HG03196 (cell line): ENCODE data around the gene TPH1.
"Not testable (repeated sequence)": the region's sequence is repeated elsewhere in the genome, so short reads cannot be mapped to it uniquely, and the experiment has no call there.

Experiments used
- ATAC-seq: cut with Tn5 transposase; IDR thresholded peaks from one replicate; pipeline ENCODE4 v1.9.1; 2021; ENCODE audit not compliant: unreplicated experiment

TPH1 gene

DNA sequence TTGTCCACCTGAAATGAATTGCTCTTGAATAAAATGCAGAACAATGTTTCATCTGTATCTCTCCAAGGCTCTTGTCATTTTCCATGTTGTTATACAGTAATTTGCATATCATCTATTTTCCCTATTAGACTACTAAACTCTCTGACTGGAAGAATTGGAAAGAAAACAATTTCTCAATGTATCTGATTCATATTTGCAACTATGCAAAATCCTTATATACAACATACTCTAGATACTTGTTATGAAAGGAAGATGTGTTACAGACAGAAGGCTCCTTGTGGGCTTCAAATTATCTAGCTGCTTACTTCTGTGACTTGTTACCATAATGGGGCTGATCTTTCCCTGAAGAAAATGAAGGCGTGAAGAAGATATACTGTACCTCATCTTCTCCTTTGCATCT, 23.6 kb downstream of the TPH1 start:
- ATAC-seq = no peak

DNA sequence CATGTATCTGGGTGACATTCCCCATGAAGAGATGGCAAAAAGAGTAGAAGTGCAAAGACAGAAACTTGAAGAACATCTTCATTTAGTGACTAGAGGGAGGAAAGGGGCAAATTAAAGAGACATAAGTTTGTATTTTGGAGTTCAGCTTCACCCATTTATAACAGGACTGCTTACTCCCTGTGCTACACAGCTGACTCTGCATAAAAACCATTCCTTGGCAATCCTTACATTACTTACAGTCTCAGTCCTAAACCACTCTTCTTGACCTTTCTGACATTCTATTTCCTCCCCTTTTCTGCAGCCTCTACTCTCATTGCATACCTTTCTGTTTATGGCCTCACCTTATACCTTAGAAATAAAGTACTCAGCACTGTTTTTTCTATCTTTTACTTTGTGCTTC, 26.4 kb downstream of the TPH1 start:
- no peak for ATAC-seq

DNA sequence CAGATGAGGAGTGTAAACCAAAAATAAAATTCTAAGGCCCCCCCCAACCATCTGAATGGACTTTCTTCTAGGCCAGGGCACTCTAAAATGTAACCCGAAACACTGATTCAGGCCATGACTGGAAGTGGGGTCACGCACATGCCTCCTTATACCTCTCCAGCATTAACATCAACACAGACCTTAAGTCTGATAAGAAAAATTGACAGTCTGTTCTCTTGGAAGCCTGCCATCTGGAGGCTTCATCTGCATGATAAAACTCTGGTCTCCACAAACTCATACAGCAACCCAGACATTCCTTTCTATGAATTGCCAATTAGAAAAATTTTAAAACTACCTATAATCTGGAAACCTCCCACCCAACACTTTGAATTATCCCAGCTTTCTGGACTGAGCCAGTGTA, 29.3 kb downstream of the TPH1 start:
- ATAC-seq = no peak

DNA sequence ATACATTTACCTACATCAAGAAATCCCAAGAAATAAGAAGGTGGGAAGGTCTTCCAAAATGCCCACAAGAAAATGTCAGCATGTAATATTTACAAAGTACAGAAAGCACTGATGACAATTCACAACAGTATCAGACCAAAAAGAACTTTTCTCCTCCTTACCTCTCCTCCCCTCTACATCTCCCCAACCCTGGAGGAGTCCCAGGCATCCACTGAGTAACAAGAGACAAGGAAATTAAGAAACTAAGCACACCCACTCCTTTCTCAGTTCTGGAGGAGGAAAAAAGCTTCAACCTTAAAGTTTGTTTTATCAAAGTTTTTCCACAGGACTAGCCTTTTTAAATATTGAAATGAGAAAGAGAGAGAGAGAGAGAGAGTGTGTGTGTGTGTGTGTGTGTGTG, 31.2 kb downstream of the TPH1 start:
- no peak for ATAC-seq

DNA sequence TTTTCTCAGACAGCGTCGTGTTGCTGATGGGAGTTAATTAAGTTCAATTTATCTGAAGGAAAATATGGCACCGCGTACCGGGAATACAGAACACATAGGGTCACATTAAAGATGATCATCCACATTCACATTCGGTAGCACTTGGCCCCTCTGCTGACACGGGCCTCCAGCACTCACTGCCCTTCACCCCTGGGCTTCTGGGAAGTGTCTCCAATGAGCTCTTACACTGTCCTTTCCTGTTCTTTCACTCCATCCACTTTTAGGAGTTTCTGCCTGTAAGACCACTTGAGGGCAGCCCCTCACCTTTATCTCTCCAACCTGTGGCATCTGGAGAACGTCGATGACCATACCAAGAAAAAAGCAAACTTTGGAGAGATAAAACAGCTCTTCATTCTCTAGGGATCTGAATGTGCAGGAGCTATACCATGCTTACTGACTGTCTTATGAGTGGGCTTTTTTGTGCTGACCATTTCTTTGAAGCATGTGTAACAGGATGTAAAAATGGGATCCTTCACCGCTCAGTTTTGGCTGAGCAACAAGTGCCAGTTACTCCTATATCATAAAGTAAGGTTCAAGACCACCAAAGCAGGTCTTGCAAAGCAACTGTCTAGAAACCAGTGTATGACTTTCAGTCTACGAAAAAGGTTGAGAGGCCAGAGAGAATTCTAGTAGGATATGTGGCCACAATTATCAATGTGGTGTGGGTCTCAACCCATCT, 32.1 kb downstream of the TPH1 start:
- ATAC-seq = no peak

DNA sequence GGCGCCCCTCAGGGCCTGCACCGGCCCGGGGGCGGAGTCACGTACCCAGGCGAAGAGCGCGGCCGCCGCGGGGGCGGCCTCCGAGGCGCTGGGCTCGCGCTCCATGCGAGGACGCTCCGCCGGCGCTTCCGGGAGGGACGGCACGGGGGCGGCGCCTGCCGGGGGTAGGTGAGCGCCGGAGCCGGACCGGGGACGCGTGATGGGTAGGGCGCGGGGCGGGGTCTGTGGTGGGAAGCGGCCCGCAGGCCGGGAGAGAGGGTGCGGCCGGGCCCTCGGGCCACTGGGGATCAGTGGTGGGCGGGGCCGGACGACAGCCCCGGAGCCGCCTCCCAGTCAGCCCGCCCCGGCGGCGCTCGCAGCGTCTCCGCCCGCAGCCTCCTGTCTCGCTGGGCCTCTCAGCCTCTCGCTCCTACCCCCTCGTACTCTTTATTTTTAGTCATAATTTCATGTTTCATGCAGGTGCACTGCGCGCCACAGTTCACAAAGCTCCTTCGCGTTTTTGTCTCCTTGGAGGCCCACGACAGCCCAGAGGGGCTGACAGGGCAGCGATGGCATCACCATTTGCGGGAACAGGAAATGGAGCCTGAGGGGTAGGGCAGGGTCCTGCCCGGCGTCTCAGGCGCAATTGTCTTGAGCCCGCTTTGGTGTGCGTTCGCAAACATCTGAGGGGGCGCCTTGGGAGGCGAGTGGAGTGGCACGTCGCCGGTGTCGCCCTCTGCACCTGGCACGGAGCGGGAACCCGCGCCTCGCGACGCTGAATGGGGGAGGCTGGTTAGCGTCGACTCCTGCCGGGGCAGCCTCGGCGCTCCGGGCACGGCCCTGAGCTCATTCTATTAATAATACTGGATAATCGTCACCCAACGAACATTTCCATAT, 32.9 kb downstream of the TPH1 start, which contains the start of gene SERGEF:
Gene SERGEF (minus strand): TSS at position 142 of the 876 bp plus-strand sequence. CDS start 37 bp downstream, at position 105.
- ATAC-seq = peak; percentile 93

DNA sequence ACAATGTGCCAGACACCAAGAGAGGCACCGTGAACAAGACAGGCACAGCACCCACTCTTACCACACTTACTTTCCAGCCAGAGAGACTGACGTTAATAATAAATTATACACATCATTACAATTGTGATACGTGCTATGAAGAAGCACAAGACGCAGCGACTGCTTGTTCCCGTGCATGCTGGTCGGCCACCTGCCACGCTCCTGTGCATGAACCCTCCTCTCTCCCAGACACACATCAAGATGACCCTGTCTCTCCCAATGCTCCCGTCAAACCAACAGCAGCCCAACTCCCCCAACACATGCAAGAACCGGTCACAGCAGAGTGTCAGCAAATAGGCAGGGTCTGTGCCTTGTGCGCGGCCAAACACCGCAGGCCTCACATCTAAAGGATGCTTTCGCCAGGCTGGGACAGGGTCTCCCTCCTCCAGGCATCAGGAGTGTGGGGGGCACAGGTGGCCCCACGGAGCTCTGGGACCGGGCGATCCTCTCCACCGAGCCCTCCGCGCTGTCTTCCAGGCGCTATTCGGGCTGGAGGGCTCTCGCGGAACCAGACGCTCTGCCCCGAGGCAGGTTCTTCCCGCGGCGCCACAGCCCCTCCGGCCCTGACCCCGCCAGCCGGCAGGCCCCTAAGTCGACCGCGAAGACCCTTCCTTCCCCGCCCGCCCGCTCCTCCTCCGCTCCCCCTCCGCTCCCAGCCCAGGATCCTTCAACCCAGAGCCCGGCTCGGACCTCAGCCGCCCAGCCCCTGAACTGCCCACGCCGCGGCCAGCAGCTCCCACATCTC, 33.8 kb downstream of the TPH1 start:
- peak; percentile 1 for ATAC-seq

DNA sequence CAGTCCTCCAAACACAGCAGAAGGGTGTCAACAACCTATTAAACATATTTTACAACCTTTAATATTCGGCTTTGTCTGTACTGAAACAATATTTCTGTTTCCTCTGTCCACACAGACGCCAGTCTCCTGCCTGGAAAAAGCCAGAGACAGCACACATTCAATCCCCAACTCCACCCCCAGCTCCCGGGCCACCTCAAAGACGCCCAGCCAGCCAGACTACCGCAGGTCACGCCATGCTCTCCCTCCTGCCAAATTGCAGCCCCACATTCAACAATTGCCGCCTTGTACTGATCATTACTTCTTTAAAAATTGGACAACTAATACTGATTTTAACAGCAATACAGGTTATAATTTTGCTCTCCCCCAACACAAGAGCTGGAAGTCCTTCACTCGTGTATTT, 34.4 kb downstream of the TPH1 start:
- no peak for ATAC-seq

DNA sequence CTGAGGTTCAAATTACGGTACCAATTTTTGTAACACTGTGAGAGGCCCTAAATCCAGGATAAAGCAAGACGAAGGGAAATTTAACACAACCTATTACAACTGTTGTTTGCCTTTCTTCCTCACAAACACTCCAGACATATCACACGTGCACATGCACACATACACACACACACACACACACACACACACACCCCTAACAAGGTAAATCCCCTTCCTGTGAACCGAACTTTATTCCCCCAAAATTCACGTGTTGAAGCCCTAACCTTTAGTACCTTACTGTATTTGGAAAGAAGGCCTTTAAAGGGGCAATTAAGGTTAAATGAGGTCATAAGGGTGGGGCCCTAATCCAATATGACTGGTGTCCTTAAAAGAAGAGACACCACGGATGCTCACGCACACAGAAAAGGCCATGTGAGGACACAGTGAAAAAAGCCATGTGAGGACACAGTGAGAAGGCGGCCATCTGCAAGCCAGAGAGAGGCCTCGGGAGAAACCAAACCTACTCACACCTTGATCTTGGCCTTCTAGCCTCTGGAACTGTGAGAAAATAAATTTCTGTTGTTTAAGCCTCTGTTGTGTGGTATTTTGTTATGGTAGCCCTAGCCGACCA, 35.0 kb downstream of the TPH1 start:
- no peak for ATAC-seq

DNA sequence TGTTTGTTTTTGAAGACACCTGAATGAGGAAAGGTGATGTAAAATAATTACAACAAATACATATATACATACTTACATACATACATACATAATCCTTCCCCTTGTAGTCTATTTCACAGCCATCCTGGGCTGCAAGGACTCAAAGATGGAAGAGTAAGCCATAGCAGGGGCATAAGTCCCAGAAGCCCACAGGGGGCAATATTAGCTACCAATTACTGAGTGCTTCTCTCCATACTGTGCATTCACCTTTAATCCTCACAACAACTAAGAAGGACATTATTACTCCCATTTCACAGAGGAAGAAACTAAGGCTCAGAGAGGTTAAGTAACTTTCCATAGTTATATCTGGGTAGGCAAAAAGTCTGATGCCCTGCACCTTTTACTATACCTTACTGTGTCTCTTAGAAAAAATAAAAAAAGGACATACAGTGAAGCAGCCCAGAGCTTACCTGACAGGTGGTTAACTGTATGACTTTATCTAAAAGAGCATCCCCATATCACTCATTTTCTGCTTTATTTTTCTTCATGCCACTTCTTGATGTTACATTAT, 35.9 kb downstream of the TPH1 start:
- no peak for ATAC-seq

DNA sequence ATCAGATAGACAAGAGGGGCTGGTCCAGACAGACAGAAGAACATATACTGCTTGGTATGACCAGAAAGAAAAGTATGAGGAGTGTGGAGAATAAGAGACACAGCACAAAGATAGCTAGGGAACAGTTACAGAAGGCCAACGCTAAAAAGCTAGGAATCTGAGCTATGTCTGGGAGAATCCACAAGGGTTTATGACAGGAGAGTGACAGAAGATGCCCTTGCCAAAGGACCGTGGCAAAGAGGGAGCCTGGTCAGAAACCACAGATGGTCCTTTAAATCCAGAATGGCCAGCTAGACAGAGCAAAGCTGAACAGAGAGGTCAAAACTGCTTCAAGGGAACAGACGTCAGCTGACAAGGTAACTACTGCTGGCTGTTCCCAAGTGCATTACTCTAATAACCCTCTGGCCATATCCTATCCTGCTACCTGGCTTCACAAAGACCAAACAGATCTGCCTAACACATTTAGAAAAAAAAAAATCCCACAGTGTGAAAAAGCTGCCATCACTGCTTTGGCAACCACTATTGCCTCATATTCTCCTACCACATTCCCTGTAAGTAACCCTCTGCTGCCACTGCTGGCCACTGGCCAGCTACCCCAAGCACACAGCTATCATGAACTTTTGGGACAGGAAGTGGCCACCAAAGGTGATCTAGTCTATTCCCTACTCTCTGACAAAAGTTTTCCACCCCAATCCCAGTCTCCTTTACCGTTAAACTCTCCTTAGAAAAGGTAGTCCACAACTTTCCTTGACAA, 40.5 kb downstream of the TPH1 start:
- ATAC-seq = no peak

DNA sequence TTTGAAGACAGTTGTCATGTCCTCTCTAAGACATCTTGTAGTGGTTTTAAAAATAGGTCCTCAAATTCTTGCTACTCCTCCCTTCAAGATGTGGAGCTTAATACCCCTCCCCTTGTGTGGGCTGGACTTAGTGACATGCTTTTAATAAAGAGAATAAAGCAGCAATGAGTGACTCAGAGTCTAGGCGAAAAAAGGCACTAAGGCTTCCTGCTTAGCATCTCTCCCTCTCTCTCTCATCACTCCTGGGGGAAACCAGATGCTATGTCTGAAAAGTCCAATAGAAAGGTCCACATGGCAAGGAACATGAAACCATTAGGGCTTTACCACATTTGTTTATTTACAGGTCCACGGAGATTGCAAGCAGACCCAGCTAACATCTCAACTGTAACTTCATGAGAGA, 44.9 kb downstream of the TPH1 start:
- no peak for ATAC-seq

DNA sequence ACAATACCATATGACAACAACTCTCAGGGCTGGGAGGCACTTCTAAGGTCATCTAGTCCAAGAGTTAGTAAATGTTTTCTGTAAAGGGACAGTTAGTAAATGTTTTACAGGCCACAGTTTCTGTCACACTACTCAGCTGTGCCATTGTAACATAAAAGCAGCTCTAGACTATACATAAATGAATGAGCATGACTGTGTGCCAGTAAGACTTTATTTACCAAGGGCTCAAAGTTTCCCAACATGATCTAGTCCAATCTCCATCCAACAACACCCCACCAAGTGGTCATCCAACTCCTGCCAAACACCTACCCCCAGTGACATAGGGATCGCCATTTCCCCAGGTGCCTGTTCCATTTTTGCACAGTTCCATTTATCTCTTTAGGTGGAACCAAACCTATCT, 45.3 kb downstream of the TPH1 start:
- ATAC-seq = peak; percentile 52

DNA sequence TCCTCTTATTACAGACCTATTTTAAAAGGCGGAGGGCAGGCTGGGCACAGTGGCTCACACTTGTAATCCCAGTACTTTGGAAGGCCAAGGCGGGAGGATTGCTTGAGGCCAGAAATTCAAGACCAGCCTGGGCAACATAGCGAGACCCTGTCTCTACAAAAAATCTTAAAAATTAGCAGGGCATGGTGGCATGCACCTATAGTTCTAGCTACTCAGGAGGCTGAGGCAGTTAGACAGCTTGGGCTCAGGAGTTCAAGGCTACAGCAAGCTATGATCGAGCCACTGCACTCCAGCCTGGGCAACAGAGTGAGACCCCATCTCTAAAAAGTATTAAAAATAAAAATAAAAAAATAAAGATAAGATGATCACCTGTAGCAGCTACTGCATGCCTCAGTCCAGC, 45.9 kb downstream of the TPH1 start:
- not testable (repeated sequence) for ATAC-seq
